ENCODE results near the gene TAF4B.

DNA sequence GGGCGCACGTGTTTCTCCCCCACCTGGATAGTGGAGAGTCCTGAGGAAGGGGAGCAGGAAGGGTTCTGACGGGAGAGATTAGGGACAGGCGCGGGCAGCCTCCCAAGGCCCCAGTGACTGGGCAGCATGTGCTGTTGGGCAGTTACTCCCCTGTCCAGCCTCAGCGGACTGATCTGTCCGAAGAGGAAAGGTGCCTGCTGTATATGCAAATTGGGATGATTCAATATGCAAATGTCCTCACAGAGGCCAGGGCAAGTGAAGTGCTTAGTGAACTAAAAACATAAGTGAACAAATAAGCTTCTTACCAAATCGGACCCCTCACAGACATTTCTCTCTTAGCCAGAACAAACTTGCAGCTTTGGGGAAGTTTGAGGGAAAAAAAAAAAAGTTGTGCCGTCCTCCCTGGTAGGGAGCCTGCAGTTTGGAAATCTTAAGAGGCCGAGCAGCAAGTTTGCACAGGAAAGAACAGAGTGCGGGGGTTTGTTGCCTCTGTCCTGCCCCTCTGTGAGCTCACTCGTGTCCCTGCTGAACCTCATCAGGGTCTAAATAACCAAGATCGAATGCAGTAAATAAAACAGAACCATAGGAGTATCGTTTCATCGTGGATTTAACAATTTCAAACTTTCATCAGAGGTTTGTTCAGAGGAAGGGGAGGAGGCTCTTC lies 180.7 kb downstream of the TAF4B start:
- no peak for TF ChIP-seq ZNF324 (tag by site-specific recombination; IDR thresholded peaks at IDR 0.05)
- TF ChIP-seq AEBP2 (tag by site-specific recombination; IDR thresholded peaks at IDR 0.05; ENCODE audit: borderline replicate concordance) = no peak
- TF ChIP-seq, protein P1, sequence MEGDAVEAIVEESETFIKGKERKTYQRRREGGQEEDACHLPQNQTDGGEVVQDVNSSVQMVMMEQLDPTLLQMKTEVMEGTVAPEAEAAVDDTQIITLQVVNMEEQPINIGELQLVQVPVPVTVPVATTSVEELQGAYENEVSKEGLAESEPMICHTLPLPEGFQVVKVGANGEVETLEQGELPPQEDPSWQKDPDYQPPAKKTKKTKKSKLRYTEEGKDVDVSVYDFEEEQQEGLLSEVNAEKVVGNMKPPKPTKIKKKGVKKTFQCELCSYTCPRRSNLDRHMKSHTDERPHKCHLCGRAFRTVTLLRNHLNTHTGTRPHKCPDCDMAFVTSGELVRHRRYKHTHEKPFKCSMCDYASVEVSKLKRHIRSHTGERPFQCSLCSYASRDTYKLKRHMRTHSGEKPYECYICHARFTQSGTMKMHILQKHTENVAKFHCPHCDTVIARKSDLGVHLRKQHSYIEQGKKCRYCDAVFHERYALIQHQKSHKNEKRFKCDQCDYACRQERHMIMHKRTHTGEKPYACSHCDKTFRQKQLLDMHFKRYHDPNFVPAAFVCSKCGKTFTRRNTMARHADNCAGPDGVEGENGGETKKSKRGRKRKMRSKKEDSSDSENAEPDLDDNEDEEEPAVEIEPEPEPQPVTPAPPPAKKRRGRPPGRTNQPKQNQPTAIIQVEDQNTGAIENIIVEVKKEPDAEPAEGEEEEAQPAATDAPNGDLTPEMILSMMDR (tag by site-specific recombination; IDR thresholded peaks at IDR 0.05) = no peak
- TF ChIP-seq HOXA7 (CRISPR knock-in tag; IDR thresholded peaks at IDR 0.05; ENCODE audit: borderline replicate concordance) = no peak
- no peak for TF ChIP-seq HOXD13 (CRISPR knock-in tag; IDR thresholded peaks at IDR 0.05; ENCODE audit: borderline replicate concordance)
- TF ChIP-seq, protein P2, sequence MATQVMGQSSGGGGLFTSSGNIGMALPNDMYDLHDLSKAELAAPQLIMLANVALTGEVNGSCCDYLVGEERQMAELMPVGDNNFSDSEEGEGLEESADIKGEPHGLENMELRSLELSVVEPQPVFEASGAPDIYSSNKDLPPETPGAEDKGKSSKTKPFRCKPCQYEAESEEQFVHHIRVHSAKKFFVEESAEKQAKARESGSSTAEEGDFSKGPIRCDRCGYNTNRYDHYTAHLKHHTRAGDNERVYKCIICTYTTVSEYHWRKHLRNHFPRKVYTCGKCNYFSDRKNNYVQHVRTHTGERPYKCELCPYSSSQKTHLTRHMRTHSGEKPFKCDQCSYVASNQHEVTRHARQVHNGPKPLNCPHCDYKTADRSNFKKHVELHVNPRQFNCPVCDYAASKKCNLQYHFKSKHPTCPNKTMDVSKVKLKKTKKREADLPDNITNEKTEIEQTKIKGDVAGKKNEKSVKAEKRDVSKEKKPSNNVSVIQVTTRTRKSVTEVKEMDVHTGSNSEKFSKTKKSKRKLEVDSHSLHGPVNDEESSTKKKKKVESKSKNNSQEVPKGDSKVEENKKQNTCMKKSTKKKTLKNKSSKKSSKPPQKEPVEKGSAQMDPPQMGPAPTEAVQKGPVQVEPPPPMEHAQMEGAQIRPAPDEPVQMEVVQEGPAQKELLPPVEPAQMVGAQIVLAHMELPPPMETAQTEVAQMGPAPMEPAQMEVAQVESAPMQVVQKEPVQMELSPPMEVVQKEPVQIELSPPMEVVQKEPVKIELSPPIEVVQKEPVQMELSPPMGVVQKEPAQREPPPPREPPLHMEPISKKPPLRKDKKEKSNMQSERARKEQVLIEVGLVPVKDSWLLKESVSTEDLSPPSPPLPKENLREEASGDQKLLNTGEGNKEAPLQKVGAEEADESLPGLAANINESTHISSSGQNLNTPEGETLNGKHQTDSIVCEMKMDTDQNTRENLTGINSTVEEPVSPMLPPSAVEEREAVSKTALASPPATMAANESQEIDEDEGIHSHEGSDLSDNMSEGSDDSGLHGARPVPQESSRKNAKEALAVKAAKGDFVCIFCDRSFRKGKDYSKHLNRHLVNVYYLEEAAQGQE (tag by site-specific recombination; IDR thresholded peaks at IDR 0.05) = no peak
- TF ChIP-seq ZNF677 (tag by site-specific recombination; IDR thresholded peaks at IDR 0.05) = no peak
- TF ChIP-seq ZNF211 (tag by site-specific recombination; IDR thresholded peaks at IDR 0.05; ENCODE audit: low read depth) = no peak
- no peak for TF ChIP-seq ATF2 (tag by site-specific recombination; IDR thresholded peaks at IDR 0.05; ENCODE audit: low read depth)
- TF ChIP-seq PBX3 (CRISPR knock-in tag; IDR thresholded peaks at IDR 0.05) = no peak
- TF ChIP-seq, protein P3, sequence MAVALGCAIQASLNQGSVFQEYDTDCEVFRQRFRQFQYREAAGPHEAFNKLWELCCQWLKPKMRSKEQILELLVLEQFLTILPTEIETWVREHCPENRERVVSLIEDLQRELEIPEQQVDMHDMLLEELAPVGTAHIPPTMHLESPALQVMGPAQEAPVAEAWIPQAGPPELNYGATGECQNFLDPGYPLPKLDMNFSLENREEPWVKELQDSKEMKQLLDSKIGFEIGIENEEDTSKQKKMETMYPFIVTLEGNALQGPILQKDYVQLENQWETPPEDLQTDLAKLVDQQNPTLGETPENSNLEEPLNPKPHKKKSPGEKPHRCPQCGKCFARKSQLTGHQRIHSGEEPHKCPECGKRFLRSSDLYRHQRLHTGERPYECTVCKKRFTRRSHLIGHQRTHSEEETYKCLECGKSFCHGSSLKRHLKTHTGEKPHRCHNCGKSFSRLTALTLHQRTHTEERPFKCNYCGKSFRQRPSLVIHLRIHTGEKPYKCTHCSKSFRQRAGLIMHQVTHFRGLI (tag by site-specific recombination; IDR thresholded peaks at IDR 0.05) = no peak
- no peak for TF ChIP-seq ZNF121 (tag by site-specific recombination; IDR thresholded peaks at IDR 0.05)
- no peak for TF ChIP-seq ZNF169 (tag by site-specific recombination; IDR thresholded peaks at IDR 0.05)

Measured in HEK293 (cell line).